Superior temporal gyrus (tissue), 1 donor: Measurements from ENCODE around the gene CCDC181.
"Not testable (repeated sequence)": the region's sequence is repeated elsewhere in the genome, so short reads cannot be mapped to it uniquely, and the experiment has no call there.

Experiments used
- DNase-seq: peaks from one replicate; pipeline ENCODE4 v3.0.0-alpha.2; 2016; ENCODE audit errors: extremely low spot score

CCDC181 gene

DNA sequence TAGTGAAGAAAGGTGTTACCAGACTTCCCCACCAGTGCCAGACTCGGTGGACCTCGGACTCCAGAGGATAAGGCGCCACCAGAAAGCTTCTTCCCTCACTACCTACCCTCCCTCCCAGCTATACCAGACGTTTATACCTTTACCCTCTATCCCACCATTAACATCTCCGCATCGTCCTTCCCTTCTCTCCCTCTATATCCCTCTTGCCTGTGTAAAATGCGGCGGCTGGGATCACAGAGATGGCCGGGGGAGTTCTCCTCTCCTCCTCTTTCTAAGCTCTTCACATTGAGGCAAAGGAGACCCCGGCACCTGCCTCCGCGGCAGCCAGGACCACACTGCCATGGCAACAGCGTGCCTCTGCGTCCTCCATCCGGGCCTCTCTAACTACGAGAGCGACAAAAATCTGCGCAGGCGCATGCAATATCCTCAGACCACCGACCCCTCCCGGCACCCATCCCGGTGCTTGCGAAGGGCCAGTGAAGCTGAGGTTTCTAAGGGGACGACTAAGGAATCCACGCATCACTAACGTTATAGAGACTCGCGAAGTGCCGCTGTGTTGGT is at the start of gene CCDC181:
TSS of gene CCDC181 (minus strand) at position 394 of the 561 bp plus-strand sequence. CDS start 2,547 bp downstream, outside the sequence.
- peak; percentile 89 for DNase-seq

- DNase-seq, result no peak
Measured at GRCh38 chr1:169475806-169476387, 48.6 kb upstream of the CCDC181 start.

DNA sequence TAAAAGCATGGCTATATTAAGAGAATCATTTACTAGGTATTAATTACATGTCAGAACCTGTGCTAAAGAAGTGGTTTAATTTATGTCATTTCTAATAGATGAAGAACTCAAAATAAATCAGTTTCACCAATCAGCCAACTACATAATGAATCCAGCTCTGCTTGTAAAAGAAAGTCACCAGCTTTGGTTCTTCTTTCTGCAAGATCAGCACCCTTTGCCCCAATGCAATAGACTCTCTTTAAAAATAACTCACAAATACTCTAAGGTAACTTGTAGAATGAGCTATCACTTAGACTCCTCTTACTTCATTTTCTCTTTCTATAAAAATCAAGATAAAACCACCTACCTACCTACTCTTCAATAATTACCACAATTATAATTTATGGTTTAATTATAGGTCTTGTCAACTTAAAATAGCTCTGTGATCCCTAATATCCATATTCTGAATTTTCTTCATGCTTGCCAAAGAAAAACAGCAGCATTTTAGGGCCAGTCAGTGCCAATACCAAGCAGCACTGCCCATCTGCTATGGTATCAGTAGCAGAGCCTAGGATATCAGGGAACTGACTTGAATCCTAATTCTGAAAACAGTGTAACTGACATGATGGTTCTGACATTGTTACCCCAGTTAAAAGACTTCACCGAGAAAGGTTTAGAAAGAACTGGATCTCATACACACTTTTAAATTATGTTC is 47.2 kb upstream of the CCDC181 start:
- no peak for DNase-seq

GRCh38 chr1:169473347-169473746 is 46.1 kb upstream of the CCDC181 start:
- DNase-seq, result no peak

- DNase-seq, result no peak
Measured at GRCh38 chr1:169472738-169473137, 45.5 kb upstream of the CCDC181 start.

DNA sequence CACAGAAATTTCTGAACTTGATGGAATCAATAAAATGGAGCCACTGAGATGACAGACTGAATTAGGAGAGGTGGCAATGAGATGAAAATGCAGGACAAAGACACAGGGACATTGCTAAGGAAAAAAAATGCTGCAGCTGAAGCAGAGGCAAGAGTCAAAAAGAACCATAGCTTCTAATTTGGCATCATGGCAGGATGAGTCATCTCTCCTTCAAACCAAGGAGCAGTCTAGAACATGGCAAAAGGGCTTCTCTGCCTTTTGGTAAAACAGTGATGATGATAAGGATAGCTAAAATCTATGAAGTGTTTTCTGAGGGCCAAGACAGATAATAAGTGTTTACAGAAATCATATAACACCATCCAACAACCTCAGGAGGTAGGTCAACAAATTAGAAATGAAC is 41.7 kb upstream of the CCDC181 start:
- no peak for DNase-seq

- no peak for DNase-seq
Measured at GRCh38 chr1:169466259-169467230, 39.3 kb upstream of the CCDC181 start.

DNA sequence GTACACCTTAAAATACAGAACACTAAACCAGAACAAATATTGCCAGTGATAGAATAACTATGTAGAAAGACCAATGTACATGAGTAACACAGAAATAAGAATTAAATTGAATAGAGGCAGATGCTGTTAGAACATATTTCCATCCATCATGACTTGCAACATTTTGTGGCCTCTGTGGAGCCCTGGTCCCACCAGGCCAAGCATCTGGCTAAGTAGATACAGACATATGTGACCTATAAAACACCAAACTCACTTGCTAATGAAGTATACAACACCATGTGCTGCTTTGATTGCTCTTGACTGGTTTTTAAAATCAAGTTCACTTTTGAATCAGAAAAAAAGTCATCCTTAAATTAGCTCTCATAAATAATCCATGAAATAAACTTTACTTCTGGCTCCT is 38.0 kb upstream of the CCDC181 start:
- DNase-seq, result no peak

- DNase-seq, result no peak
Measured at GRCh38 chr1:169462385-169462784, 35.1 kb upstream of the CCDC181 start.

DNA sequence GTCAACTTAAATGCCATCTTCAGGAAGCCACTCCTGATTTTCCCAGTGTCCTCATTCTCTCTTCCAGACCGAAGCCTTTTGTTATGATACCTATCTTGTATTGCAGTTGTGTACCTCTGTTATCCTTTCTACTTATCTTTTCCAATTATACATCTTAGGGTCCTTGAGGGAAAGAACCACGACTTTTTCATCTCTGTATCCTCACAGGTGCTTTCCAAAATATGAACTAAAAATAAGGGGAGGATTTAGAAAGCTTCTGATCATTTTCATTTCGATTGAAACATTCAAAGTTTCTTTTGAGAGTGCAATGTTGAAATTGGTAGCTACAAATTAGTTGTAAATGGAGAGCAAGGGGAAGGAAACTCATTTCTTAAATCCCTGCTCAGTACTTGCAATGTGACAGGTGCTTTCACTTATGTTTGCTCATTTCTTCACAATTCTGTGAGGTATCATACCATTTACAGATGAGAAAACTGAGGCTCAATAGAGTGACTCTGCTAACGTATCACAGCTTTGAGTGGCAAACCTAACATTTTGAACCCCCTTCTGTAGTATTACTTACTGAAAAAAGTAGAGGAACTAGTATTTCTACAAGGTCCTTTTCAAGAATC is 34.2 kb upstream of the CCDC181 start:
- no peak for DNase-seq

GRCh38 chr1:169460191-169460833 is 33.0 kb upstream of the CCDC181 start:
- DNase-seq, result no peak

- DNase-seq, result no peak
Measured at GRCh38 chr1:169457443-169457842, 30.2 kb upstream of the CCDC181 start.

- DNase-seq, result no peak
Measured at GRCh38 chr1:169456029-169456428, 28.8 kb upstream of the CCDC181 start.

DNA sequence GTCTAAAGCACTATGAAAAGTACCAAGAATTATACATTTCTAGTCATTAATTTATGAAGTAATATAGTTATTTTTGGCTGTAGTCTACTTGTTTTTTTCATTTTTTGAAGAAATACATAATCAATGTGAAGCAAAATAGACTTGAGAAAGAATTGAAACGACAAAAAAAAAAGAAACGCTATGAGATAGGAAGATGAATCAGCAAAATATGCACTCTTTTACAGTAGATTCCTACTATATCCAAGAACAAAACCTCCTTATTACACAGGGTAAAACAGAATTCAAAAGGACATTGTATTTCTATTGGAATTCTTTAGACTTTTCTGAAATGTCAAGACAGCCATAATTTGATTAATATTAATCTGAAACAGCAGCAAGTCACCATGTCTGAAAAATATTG is 25.6 kb upstream of the CCDC181 start:
- no peak for DNase-seq

- DNase-seq, result no peak
Measured at GRCh38 chr1:169451218-169451824, 24.0 kb upstream of the CCDC181 start.

DNA sequence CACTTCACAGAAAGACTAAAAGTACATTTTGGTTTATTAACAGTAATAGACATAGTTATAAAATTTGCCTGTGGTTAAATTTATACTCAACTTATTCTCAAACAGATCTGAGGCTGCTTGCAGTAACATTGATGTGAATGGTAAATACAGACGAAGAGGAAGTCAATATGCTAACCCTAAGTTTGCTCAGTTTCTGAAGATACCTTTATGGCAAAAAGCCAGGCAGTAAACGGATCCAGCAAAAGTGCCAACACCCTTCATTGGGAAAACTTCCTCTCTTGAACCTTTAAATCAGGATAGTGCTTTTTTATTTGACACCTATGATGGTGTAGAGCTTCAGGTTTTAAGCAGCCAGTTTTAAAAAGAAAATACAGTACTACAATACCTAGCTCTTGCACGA is 16.6 kb upstream of the CCDC181 start:
- DNase-seq, result no peak

- DNase-seq, result peak; percentile 44
Measured at GRCh38 chr1:169426174-169426705, 1.0 kb downstream of the CCDC181 start.

DNA sequence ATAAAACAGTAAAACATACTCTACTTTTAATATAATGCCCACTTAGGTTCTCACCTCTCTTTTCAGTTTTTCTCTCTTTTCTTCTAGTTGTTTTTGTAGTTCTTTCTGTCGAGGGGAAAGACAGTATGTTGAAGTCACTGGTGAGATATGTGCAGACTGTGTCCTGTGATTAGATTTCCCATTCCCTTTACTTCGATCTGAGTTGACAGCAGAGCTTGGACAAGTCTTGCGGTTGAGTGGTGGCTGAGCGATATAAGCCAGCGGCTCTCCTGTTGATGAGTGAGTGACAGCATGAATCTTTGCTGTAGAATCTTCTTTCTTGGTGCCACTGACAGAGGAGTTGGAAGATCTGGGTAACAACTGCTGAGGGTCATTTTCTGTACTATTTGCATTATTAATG is 6.0 kb downstream of the CCDC181 start:
- DNase-seq, result no peak

DNA sequence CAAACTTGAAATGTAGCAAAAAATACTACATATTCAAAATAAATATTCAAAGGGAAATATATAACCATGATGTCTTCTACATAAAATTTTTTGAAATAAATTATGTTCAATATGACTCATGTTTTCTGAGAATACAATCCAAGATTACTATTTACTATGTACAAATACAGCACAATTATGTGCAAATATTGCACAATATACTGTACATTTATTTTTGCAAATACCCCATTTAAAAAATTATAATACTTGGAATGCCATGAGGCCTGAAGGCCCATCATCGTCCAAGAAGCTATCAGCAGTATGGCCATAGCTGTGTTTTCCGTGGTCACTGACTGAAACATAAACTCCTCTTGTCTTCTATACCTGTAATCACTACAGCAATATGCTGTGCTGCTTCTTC is 12.3 kb downstream of the CCDC181 start:
- no peak for DNase-seq

GRCh38 chr1:169408340-169408739 is 18.9 kb downstream of the CCDC181 start:
- DNase-seq, result not testable (repeated sequence)
